ENCODE measurements around the gene SPATA9.
"Not testable (repeated sequence)": the region's sequence is repeated elsewhere in the genome, so short reads cannot be mapped to it uniquely, and the experiment has no call there.

Gene SPATA9

DNA sequence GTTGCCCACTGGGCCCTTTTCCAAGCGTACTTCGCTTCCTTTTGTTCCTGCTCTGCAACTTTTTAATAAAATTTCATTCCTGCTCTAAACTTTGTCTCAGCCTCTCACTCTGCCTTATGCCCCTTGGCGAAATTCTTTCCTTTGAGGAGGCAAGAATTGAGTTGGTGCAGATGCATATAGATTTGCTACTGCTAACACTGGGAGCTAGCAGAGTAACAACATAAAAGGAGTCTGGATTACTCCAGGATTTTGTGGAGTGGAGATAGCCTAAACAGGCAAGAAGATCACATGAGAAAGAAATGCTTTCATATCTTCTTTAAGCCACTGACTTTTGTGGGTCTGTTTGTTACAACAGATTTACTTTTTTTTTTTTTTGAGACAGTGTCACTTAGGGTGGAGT lies 49.1 kb downstream of the SPATA9 start:
- Histone ChIP-seq H3K4me1 (ENCODE audit: control insufficient read depth, insufficient read depth, low read length) (no peaks in the 10 kb centered on the region), H3K4me3 (ENCODE audit: low read depth, low read length) (no peak overlapping the region), H3K27ac (ENCODE audit: extremely low read depth, low read depth, low read length) (no peak overlapping the region), H3K36me3 (ENCODE audit: control insufficient read depth in 2 of 2, insufficient read depth in 1 of 2, low read length in 2 of 2) (no peaks in the 10 kb centered on the region), H3K9me3 (ENCODE audit: control insufficient read depth, insufficient read depth, low read depth, low read length) (no peaks in the 10 kb centered on the region)
- TF ChIP-seq SCRT2 (tag by site-specific recombination; IDR thresholded peaks at IDR 0.05) (peak; percentile 3; the same call in 1 of the 2 replicates), ZBTB20 (tag by site-specific recombination; IDR thresholded peaks at IDR 0.05) (no peak)
- ChIA-PET CTCF (interaction anchor here (0.6 kb wide), 1 partner anchor 147 kb away, joined by 5 read pairs; no protein-coding TSS in a partner anchor), POLR2A (no interaction called here)

DNA sequence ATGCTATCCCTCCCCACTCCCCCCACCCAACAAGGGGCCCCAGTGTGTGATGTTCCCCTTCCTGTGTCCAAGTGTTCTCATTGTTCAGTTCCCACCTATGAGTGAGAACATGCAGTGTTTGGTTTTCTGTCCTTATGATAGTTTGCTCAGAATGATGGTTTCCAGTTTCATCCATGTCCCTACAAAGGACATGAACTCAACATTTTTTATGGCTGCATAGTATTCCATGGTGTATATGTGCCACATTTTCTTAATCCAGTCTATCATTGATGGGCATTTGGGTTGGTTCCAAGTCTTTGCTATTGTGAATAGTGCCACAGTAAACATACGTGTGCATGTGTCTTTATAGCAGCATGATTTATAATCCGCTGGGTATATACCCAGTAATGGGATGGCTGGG lies 49.8 kb downstream of the SPATA9 start:
- POLR2A ChIA-PET; H3K36me3 ChIP-seq (ENCODE audit: control insufficient read depth in 2 of 2, insufficient read depth in 1 of 2, low read length in 2 of 2); CTCF ChIA-PET; H3K9me3 ChIP-seq (ENCODE audit: control insufficient read depth, insufficient read depth, low read depth, low read length); H3K27ac ChIP-seq (ENCODE audit: extremely low read depth, low read depth, low read length); H3K4me3 ChIP-seq (ENCODE audit: low read depth, low read length); H3K4me1 ChIP-seq (ENCODE audit: control insufficient read depth, insufficient read depth, low read length): not testable (repeated sequence)
- peak; percentile 96 for TF ChIP-seq ZNF146 (tag by site-specific recombination; IDR thresholded peaks at IDR 0.05)

DNA sequence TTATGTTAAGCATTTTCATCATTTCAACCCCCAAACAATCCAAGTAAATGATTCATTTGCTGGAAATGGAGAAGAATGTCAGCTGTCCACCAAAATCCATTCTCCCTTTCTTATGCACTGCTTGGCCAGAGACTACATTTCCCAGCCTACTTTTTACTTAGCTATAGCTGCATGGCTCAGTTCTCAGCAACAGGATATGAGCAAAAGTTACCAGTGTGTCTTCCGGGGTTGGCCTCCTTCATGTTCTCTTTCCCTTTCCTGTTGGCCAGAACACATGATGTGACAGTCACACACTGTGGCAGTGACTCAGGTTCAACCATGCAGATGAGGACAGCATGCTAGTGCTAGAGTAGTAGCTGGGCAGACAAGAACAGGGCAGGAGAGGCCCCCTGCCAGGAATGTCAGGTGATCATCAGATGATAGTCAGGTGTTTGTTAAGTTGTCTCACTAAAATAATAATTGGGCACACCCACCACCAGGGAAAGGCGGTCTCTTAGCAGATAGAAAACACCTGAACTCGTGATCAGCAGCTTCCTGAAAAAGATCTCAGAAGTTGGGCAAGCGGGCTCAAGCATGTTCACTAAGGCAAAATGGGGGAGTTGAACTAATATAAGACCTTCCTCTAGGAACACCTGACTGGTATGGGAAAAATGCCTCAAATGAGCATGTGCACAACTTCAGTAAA lies 50.7 kb downstream of the SPATA9 start:
- Histone ChIP-seq H3K27ac (ENCODE audit: extremely low read depth, low read depth, low read length) (no peak overlapping the region), H3K36me3 (ENCODE audit: control insufficient read depth in 2 of 2, insufficient read depth in 1 of 2, low read length in 2 of 2) (no peaks in the 10 kb centered on the region), H3K4me3 (ENCODE audit: low read depth, low read length) (no peak overlapping the region), H3K9me3 (ENCODE audit: control insufficient read depth, insufficient read depth, low read depth, low read length) (no peaks in the 10 kb centered on the region), H3K4me1 (ENCODE audit: control insufficient read depth, insufficient read depth, low read length) (no peaks in the 10 kb centered on the region)
- CTCF ChIA-PET: interaction anchor here (1.0 to 2.2 kb wide), 3 partner anchors 9 to 15 kb away, joined by 4 to 8 read pairs (median 5); partner anchors contain the start of gene RFESD
- TF ChIP-seq, protein P1, sequence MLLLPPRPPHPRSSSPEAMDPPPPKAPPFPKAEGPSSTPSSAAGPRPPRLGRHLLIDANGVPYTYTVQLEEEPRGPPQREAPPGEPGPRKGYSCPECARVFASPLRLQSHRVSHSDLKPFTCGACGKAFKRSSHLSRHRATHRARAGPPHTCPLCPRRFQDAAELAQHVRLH (tag by site-specific recombination; IDR thresholded peaks at IDR 0.05): no peak
- no peak for TF ChIP-seq ZNF423 (tag by site-specific recombination; IDR thresholded peaks at IDR 0.05)
- TF ChIP-seq ZNF837 (tag by site-specific recombination; IDR thresholded peaks at IDR 0.05): no peak
- TF ChIP-seq ZNF10 (tag by site-specific recombination; IDR thresholded peaks at IDR 0.05): no peak
- TF ChIP-seq ZXDB (tag by site-specific recombination; IDR thresholded peaks at IDR 0.05): no peak
- no peak for TF ChIP-seq ZNF521 (tag by site-specific recombination; IDR thresholded peaks at IDR 0.05)
- no peak for TF ChIP-seq ZEB2 (tag by site-specific recombination; IDR thresholded peaks at IDR 0.05)
- no peak for TF ChIP-seq ZNF211 (tag by site-specific recombination; IDR thresholded peaks at IDR 0.05; ENCODE audit: low read depth)
- POLR2A ChIA-PET: interaction anchor here (0.9 kb wide), 1 partner anchor 9 kb away, joined by 3 read pairs; no protein-coding TSS in a partner anchor

DNA sequence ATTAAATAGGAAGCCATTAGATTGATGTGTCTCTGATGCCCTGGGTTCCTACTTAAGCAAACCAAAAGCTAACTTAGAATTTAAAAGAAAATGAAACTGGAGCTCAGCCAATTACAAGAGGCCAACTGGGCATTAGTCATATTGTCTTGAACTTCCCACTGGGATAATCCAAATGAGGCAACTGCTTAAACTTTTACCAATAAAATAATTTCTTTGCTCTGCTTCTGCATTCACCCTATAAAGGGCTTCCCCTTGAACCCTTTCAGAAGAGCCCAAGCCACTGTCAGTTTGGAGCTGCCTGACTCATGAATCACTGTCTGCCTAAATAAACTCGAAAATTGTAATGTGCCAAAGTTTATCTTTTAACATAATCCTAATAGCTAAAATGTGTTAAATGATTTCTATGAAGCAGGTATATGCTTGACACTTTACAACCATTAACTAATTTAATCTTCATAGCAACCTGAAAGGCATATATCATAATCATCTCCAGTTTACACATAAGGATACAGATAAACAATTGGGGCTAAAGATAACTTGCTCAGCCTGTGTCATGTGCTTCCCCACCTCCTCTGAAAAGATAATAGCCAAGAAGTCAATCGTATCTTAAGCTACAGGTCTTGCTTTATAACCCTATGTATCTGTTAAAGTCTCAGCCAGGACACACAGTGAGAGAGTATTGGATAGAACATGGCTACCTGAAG lies 51.4 kb downstream of the SPATA9 start:
- Histone ChIP-seq H3K4me3 (ENCODE audit: low read depth, low read length) (no peak overlapping the region), H3K36me3 (ENCODE audit: control insufficient read depth in 2 of 2, insufficient read depth in 1 of 2, low read length in 2 of 2) (no peaks in the 10 kb centered on the region), H3K9me3 (ENCODE audit: control insufficient read depth, insufficient read depth, low read depth, low read length) (no peaks in the 10 kb centered on the region), H3K4me1 (ENCODE audit: control insufficient read depth, insufficient read depth, low read length) (no peaks in the 10 kb centered on the region), H3K27ac (ENCODE audit: extremely low read depth, low read depth, low read length) (no peak overlapping the region)
- peak; percentile 78 for TF ChIP-seq ZNF549 (tag by site-specific recombination; IDR thresholded peaks at IDR 0.05)
- TF ChIP-seq ZNF366 (tag by site-specific recombination; conservative IDR thresholded peaks at IDR 0.05): no peak
- no peak for TF ChIP-seq ZNF596 (tag by site-specific recombination; IDR thresholded peaks at IDR 0.05)
- TF ChIP-seq MEIS1 (CRISPR knock-in tag; IDR thresholded peaks at IDR 0.05; ENCODE audit: borderline replicate concordance): no peak
- ChIA-PET POLR2A (interaction anchor here (0.9 kb wide), 1 partner anchor 9 kb away, joined by 3 read pairs; no protein-coding TSS in a partner anchor), CTCF (interaction anchor here (1.0 to 2.2 kb wide), 4 partner anchors 10 to 216 kb away, joined by 4 to 8 read pairs (median 4); partner anchors contain the start of gene RFESD)
